Heart left ventricle (tissue), 16 donors: ENCODE measurements around the gene KIF11. TPM values are rescaled to one million over a fixed set of nuclear protein-coding genes. Genes with fewer than 3 reads are reported as not detected.
A peak's percentile ranks its signal among the peaks of the same experiment; 100 is the strongest.

ENCODE experiments used
- ATAC-seq, 4 donors: fragments of 200-7000 bp; cut with Tn5 transposase; one replicate each; pipeline ENCODE4 v1.9.1; 2020 to 2022; ENCODE audit warnings: moderate library complexity in 4 of 4, mild to moderate bottlenecking in 3 of 4, moderate number of reproducible peaks in 1 of 4
- DNase-seq, 5 donors: peaks; one replicate each; pipeline ENCODE4 v3.0.0-alpha.2; 2020
- H3K27ac ChIP-seq, 12 donors: fragments of 200-600 bp; sonication (generic) in 4 of 12; one replicate each; pipeline versions ENCODE4 v1.5.0 to v1.8.0; 2016 to 2022; ENCODE audit warnings: mild to moderate bottlenecking in 2 of 12
- H3K27me3 ChIP-seq, 9 donors: fragments of 200-600 bp; sonication (generic) in 2 of 9; one replicate each; pipeline versions ENCODE4 v1.5.1 to v1.8.0; 2016 to 2022; ENCODE audit warnings: mild to moderate bottlenecking in 3 of 9
- H3K36me3 ChIP-seq, 9 donors: fragments of 200-600 bp; sonication (generic) in 2 of 9; one replicate each; pipeline versions ENCODE4 v1.5.0 to v1.8.0; 2018 to 2022; ENCODE audit warnings: mild to moderate bottlenecking in 2 of 9
- H3K4me1 ChIP-seq, 12 donors: fragments of 200-600 bp; sonication (generic) in 4 of 12; one replicate each; pipeline versions ENCODE4 v1.5.0 to v1.8.0; 2016 to 2022; ENCODE audit warnings: mild to moderate bottlenecking in 3 of 12
- H3K4me3 ChIP-seq, 12 donors: fragments of 200-600 bp; sonication (generic) in 4 of 12; one replicate each; pipeline versions ENCODE4 v1.5.0 to v1.8.0; 2017 to 2022; ENCODE audit warnings: mild to moderate bottlenecking in 9 of 12, moderate library complexity in 4 of 12
- H3K9me3 ChIP-seq, 12 donors: fragments of 200-600 bp; sonication (generic) in 4 of 12; one replicate each; pipeline versions ENCODE4 v1.5.0 to v1.8.0; 2016 to 2022; ENCODE audit warnings: mild to moderate bottlenecking in 1 of 12
- POLR2A ChIP-seq, 2 donors: fragments of 450-650 bp; IDR thresholded peaks; one replicate each; pipeline ENCODE4 v1.6.1; 2017; ENCODE audit warnings: antibody characterized with exemption in 2 of 2, mild to moderate bottlenecking in 2 of 2, moderate library complexity in 2 of 2
- WGBS, 4 donors: extraction: QIAGEN DNeasy Blood & Tissue Kit in 2 of 4; methylation state at CpG; one replicate each; pipeline versions ENCODE4 v1.1.5 to v1.1.7; 2013 to 2018; 5-methylcytosine and 5-hydroxymethylcytosine counted together
- intact Hi-C, 10 donors: fragments of 100-400 bp; cut with DNase I; formaldehyde crosslinking; loops; one replicate each; pipeline versions ENCODE4 v1.11.1 to v1.14.2; 2022
- polyA plus RNA-seq, 2 donors: library from polyadenylated mRNA; stranded (reverse); fragments of 200-250 nt; gene quantifications; one replicate each; pipeline ENCODE4 v1.2.3, GENCODE V29; 2013
- total RNA-seq, 9 donors: library from RNA; depleted of rRNA in 2 of 9; stranded (reverse); fragments of >200 nt in 2 of 9; fragmentation: NEBNext Ultra II Directional in 3 of 9; extraction: Animal tissue kit (Norgen Biotek cat#: 25700) in 3 of 9; gene quantifications; one replicate each; pipeline versions ENCODE4 v1.1.0 to v1.2.4, GENCODE V29; 2016 to 2023
- TF ChIP-seq, protein P1 (sequence below), 12 donors: fragments of 200-600 bp; sonication (generic) in 4 of 12; IDR thresholded peaks; one replicate each; pipeline versions ENCODE4 v1.5.0 to v1.8.0; 2018 to 2022; ENCODE audit warnings: antibody characterized with exemption in 12 of 12, mild to moderate bottlenecking in 5 of 12
- donor health status: ischemic (EF 13 %, LVEDD 7.1; RV severe dilation, severe dysfunction).
- donor health status: healthy with polysubstance abuse.
- donor health status: DM: no; HTN: yes; CAD: no.
- donor health status: DM: no; HTN: no; CAD: no.
- donor health status: ischemic (EF 25% LVEDD 6.9; RV normal size, moderate dysfunction).
- donor health status: ischemic (EF 25% LVEDD 5.7; RV mildly dilated, moderate dysfunction).
- donor health status: healthy.
- donor health status: DM: yes; HTN: yes; CAD: no.
- donor health status: ischemic (EF 35%, LVEDD 5.7; RV mildly dilated, moderate dysfunction).
- donor health status: nonischemic (EF 11% LVEDD 7.7; RV severe dilation, severe dysfunction).
- donor health status: DM: yes; HTN: yes; CAD: no.
- donor health status: PGD.
- donor health status: ischemic (EF 29% LVEDD 5.4; RV normal size, mild dysfunction).
- donor health status: nonischemic (EF 23%, LVEDD 6.1; RV moderate dilation, normal function).

The KIF11 gene
- total and polyA plus RNA-seq, 11 donors: 0.11 to 7.0 (median 0.75) TPM

DNA sequence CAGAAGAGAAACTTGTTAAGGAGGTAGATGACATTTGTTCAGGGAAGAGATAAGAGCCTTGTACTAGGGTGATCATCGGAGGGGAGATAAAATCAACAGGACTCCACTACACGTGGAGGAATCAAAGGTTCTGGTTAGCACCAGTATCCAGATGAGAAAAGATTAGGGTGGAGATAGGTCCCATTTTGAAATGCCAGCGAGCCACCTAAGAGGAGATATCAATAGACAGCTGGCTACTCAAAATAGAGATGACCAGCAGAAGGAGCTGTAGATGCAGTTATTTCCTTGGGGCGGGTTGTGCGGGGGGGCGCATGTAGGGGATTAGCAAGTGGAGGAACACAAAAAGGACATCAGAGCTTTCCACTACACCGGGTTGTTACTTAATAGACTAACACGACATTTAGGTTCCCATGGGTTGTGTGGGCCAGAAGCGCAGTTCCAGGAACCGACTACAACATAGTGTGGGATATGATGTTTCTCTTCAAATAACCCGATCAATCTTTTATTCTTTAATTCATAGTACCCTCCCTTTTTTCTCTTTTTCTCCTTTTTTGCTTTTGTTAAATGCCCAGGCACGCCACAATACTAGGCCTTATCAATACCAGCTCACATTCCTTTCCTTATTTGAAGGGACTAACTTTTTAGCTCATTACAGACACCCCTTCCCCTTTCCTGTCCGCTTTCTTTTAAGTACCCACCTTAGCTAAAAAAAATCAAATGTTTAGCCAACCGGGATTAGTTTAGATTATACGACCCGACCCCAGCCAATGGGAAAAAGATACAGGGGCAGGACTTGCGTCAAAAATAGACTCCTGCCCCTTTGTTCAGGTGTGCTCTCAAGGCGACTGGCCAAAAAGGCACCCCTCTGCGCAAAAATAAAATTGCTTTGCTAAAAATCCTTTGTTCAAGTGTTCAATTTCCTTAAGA, 2.0 kb upstream of the KIF11 start:
- no peaks in the 10 kb centered on the region for H3K36me3 ChIP-seq
- DNase-seq (peak in 3 of 5 donors; percentile 40 to 47 (median 44)), ATAC-seq (peak in 1 of 4 donors; percentile 15)
- intact Hi-C loops: loop anchor here in 4 of 10 donors (1.0 to 10.0 kb wide), 6 partner anchors 17 to 294 kb away; partner anchors contain the start of genes EXOC6 (in 3 of the 4) and IDE (in 1 of the 4)
- H3K9me3 ChIP-seq: no peaks in the 10 kb centered on the region
- peak overlapping the region in 11 of 12 donors; percentile 57 to 94 (median 71) for H3K4me3 ChIP-seq
- H3K27me3 ChIP-seq: no peaks in the 10 kb centered on the region
- TF ChIP-seq, protein P1, sequence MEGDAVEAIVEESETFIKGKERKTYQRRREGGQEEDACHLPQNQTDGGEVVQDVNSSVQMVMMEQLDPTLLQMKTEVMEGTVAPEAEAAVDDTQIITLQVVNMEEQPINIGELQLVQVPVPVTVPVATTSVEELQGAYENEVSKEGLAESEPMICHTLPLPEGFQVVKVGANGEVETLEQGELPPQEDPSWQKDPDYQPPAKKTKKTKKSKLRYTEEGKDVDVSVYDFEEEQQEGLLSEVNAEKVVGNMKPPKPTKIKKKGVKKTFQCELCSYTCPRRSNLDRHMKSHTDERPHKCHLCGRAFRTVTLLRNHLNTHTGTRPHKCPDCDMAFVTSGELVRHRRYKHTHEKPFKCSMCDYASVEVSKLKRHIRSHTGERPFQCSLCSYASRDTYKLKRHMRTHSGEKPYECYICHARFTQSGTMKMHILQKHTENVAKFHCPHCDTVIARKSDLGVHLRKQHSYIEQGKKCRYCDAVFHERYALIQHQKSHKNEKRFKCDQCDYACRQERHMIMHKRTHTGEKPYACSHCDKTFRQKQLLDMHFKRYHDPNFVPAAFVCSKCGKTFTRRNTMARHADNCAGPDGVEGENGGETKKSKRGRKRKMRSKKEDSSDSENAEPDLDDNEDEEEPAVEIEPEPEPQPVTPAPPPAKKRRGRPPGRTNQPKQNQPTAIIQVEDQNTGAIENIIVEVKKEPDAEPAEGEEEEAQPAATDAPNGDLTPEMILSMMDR (IDR thresholded peaks at IDR 0.05): peak in 6 of 12 donors; percentile 8 to 46 (median 26)
- no peak for TF ChIP-seq POLR2A (IDR thresholded peaks at IDR 0.05)
- H3K4me1 ChIP-seq: peaks cover 0 to 28% (median 12%) of the 10 kb centered on the region in 12 donors
- peak overlapping the region; percentile 75 to 97 (median 93) for H3K27ac ChIP-seq
- 31 to 41% (median 39%) methylated on average over 19 of the region's 19 CpGs for WGBS, 4 donors

DNA sequence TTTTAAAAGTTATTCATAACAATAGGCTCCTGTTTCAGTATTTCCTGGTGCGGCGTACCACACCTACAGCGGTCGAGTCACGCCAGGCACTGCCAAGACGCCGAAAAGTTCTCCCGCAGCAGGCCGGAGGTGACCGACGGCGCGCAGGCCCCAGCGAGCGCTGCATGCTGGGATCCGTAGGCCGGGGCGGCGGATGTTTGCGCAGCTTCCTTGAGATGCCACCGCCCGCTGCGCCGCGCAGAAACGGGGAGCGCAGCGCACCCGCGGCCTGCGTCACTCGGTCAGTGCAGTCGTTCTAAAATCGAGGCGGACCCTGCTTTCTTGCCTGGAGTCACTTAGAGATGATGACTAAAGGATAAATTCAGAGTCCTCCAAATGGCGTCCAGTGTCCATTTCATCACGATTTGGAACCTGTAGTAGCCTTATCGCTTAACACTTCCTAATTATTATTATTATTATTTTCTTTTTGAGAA, 1.3 kb upstream of the KIF11 start:
- peak; percentile 4 to 74 for TF ChIP-seq POLR2A (IDR thresholded peaks at IDR 0.05)
- TF ChIP-seq, protein P1 (IDR thresholded peaks at IDR 0.05): peak in 1 of 12 donors; percentile 3
- intact Hi-C loops: loop anchor here in 4 of 10 donors (1.0 to 10.0 kb wide), 6 partner anchors 17 to 293 kb away; partner anchors contain the start of genes EXOC6 (in 3 of the 4) and IDE (in 1 of the 4)
- peak overlapping the region; percentile 75 to 97 (median 93) for H3K27ac ChIP-seq

DNA sequence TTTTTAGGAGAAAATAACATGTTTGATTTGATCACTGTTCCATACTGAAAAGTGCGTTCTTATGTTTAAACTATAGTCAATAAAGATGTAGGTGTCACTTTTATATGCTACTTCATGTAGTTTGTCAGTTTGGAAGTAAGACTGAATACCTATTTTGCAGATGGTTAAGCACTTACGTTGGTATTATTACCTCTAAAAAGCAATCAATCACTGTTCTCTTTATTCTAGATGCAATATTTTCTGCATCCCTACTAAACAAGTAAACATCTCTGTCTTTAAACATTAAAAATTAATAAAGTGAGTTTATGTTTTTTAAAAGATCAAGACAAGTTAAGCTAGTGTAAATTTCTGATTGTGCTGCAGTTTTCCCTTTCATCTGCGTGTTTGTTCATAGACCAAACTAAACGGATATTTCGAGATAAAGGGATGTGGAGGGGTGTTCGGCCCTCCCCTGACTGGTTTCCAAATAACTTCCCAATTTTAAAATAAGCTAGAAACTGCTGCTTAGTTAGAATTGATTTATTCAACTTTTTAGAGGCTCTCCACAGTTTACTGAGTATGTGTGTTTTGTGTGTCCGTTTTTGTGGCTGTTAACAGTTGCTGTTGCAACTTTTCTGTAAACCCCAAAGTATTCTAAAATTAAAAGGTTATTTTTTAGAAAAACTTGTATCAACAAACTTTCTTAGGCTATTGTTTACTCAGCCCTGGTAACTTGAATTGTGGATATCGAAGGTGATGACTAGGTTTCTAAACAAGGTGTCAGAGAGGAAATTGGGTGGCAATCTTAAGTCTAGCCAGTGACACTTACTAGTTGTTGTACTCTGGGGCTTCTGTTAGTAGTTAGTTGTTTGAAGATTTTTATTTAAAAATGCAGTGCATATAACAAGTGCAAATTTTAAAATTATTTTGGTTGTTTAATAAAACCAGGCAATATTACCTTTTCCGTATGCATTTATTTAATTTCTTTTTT, 974 bp downstream of the KIF11 start:
- ATAC-seq (no peak), DNase-seq (no peak)
- WGBS, 4 donors: 10 to 14% (median 13%) methylated on average over 9 of the region's 9 CpGs
- H3K9me3 ChIP-seq: no peaks in the 10 kb centered on the region
- H3K36me3 ChIP-seq: no peaks in the 10 kb centered on the region
- peak overlapping the region; percentile 35 to 94 (median 69) for H3K4me3 ChIP-seq
- peaks cover 0 to 29% (median 12%) of the 10 kb centered on the region in 12 donors for H3K4me1 ChIP-seq
- H3K27ac ChIP-seq: peak overlapping the region in 1 of 12 donors; percentile 4
- TF ChIP-seq, protein P1 (IDR thresholded peaks at IDR 0.05): no peak
- TF ChIP-seq POLR2A (IDR thresholded peaks at IDR 0.05): no peak
- intact Hi-C loops: loop anchor here in 4 of 10 donors (5.0 to 10.0 kb wide), 5 partner anchors 98 to 291 kb away; partner anchors contain the start of gene EXOC6 (in 3 of the 4)
- no peaks in the 10 kb centered on the region for H3K27me3 ChIP-seq

More for the DNA sequence above, 1.3 kb upstream of the KIF11 start:
- peak overlapping the region; percentile 35 to 94 (median 69) for H3K4me3 ChIP-seq
- no peaks in the 10 kb centered on the region for H3K9me3 ChIP-seq
- DNase-seq (peak; percentile 93 to 97 (median 96)), ATAC-seq (peak; percentile 90 to 94 (median 94))
- 0 to 1% (median 1%) methylated on average over 14 to 38 of the region's 38 CpGs for WGBS, 4 donors
- H3K4me1 ChIP-seq: peaks cover 0 to 29% (median 12%) of the 10 kb centered on the region in 12 donors
- no peaks in the 10 kb centered on the region for H3K36me3 ChIP-seq
- no peaks in the 10 kb centered on the region for H3K27me3 ChIP-seq
